ENCODE measurements around the gene MTMR3. TPM values are rescaled to one million over a fixed set of nuclear protein-coding genes. Genes with fewer than 3 reads are reported as not detected.

Gene MTMR3
- total RNA-seq, 1 donor from 2014 or later: 51.7 TPM

DNA sequence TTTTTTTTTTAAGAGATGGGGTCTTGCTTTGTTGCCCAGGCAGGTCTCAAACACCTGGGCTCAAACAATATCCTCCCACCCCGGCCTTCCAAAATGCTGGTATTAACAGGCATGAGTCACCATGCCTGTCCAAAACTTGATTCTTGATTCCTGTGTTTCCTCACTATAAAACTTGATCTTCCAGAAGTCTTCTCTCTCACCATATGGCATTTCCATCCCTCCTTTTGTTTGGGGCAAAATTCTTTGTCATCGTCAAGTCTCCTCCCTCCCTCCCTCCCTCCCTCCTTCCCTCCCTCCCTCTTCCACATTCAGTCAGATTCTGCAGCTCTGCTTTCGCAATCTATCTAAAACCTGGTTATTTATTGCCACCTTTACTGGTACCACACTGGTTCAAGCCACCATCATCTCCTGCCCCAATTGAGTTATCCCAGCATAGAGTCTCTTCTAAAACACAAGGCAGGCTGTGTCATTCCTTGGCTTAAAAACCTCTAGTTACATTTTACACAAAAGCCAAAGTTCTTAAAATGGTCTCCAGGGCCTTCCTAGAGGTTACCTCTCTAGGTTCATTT is 132.3 kb downstream of the MTMR3 start:
- TF ChIP-seq, protein P1, sequence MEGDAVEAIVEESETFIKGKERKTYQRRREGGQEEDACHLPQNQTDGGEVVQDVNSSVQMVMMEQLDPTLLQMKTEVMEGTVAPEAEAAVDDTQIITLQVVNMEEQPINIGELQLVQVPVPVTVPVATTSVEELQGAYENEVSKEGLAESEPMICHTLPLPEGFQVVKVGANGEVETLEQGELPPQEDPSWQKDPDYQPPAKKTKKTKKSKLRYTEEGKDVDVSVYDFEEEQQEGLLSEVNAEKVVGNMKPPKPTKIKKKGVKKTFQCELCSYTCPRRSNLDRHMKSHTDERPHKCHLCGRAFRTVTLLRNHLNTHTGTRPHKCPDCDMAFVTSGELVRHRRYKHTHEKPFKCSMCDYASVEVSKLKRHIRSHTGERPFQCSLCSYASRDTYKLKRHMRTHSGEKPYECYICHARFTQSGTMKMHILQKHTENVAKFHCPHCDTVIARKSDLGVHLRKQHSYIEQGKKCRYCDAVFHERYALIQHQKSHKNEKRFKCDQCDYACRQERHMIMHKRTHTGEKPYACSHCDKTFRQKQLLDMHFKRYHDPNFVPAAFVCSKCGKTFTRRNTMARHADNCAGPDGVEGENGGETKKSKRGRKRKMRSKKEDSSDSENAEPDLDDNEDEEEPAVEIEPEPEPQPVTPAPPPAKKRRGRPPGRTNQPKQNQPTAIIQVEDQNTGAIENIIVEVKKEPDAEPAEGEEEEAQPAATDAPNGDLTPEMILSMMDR (IDR thresholded peaks at IDR 0.05; ENCODE audit: partially characterized antibody, unreplicated experiment): no peak
- Mint-ChIP-seq H3K36me3 (ENCODE audit: unreplicated experiment) (no peaks in the 10 kb centered on the region), H3K27ac (ENCODE audit: unreplicated experiment) (no peak overlapping the region), H3K4me3 (ENCODE audit: unreplicated experiment) (no peak overlapping the region), H3K27me3 (ENCODE audit: unreplicated experiment) (peaks cover 7% of the 10 kb centered on the region), H3K4me1 (ENCODE audit: low read depth, unreplicated experiment) (peaks cover 5% of the 10 kb centered on the region), H3K9me3 (ENCODE audit: unreplicated experiment) (peaks cover 2% of the 10 kb centered on the region)
- no peak for DNase-seq

DNA sequence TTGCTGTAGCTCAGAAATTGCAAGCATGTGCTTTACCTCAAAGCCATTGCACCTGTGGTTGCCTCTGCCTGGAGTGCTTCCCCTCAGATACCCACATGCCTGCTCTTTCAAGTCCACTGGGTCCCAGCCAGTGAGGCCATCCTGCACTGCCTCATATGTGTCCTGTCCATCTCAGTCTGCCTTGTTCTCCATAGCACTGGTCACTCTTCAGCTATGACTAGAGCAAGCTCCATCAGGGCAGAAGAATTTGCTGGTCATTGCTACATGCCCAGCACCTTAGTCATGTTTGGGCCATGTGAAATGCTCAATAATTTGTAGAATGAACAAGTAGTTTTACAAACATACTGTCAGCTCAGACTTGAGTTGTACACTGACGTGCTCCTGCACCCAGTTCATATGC is 132.9 kb downstream of the MTMR3 start:
- TF ChIP-seq, protein P1 (IDR thresholded peaks at IDR 0.05; ENCODE audit: partially characterized antibody, unreplicated experiment): no peak
- H3K36me3 Mint-ChIP-seq (ENCODE audit: unreplicated experiment): no peaks in the 10 kb centered on the region
- no peak overlapping the region for H3K4me3 Mint-ChIP-seq (ENCODE audit: unreplicated experiment)
- peaks cover 3% of the 10 kb centered on the region for H3K4me1 Mint-ChIP-seq (ENCODE audit: low read depth, unreplicated experiment)
- H3K27me3 Mint-ChIP-seq (ENCODE audit: unreplicated experiment): peaks cover 7% of the 10 kb centered on the region
- H3K27ac Mint-ChIP-seq (ENCODE audit: unreplicated experiment): no peak overlapping the region
- no peak for DNase-seq
- peaks cover 2% of the 10 kb centered on the region for H3K9me3 Mint-ChIP-seq (ENCODE audit: unreplicated experiment)

DNA sequence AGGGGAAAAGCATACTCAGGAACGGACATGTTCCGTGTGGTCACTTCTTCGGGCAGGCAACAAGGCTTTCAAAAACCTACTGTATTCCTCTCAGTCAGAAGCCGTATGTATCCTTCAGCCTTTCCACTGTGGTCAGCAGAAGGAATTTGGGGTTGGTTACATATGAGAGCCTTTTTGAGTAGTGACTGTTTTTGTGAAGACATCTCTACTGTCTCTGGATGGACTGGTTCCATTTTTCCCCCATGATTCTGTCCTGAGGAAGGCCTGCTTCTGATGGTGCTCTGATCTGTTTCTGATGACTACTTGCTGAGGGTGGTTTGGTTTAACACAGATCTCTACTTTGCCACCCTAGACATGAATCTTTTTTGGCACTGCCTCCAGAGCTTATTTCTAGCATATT is 133.6 kb downstream of the MTMR3 start:
- no peak for DNase-seq
- TF ChIP-seq, protein P1 (IDR thresholded peaks at IDR 0.05; ENCODE audit: partially characterized antibody, unreplicated experiment): no peak
- Mint-ChIP-seq H3K4me1 (ENCODE audit: low read depth, unreplicated experiment) (no peaks in the 10 kb centered on the region), H3K36me3 (ENCODE audit: unreplicated experiment) (no peaks in the 10 kb centered on the region), H3K4me3 (ENCODE audit: unreplicated experiment) (no peak overlapping the region), H3K27me3 (ENCODE audit: unreplicated experiment) (peaks cover 7% of the 10 kb centered on the region), H3K27ac (ENCODE audit: unreplicated experiment) (no peak overlapping the region), H3K9me3 (ENCODE audit: unreplicated experiment) (peaks cover 2% of the 10 kb centered on the region)

DNA sequence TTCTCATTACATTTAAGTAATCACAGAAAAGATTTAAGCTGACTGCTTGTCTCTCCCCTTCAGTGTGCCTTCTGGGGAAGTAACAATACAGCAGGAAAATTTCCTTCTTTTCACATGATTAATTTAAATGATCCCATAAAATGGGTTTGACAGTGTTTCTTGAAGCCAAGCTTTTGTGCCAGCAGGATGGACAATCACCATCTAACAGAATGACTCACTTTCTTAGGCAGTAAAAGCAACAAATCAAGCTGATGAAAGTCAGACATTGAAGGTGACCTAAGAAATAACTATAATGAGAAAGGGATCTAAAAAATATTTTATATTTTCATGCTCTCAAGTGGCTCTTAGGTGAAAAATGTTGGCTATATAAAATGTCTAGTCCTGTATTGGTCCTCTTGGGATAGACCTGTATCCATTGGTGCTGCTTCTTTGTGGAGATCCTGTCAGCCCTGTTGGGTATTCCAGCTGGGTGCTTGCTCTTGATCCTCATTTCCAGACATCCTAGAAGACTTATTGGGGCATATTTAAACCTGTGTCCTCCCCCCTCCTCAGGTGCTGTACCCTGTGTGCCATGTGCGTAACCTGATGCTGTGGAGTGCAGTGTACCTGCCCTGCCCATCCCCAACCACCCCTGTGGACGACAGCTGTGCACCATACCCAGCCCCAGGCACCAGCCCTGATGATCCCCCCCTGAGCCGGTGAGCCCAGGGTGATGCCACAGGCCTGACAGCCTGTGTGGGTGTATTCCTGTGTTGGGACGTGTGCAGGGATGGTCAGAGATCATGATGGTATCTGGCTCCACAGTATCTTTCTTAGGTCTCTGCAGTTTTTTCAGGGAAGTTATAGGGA is 134.6 kb downstream of the MTMR3 start:
- H3K27me3 Mint-ChIP-seq (ENCODE audit: unreplicated experiment): peaks cover 7% of the 10 kb centered on the region
- no peak for DNase-seq
- TF ChIP-seq, protein P1 (IDR thresholded peaks at IDR 0.05; ENCODE audit: partially characterized antibody, unreplicated experiment): no peak
- H3K27ac Mint-ChIP-seq (ENCODE audit: unreplicated experiment): no peak overlapping the region
- H3K36me3 Mint-ChIP-seq (ENCODE audit: unreplicated experiment): no peaks in the 10 kb centered on the region
- no peaks in the 10 kb centered on the region for H3K4me1 Mint-ChIP-seq (ENCODE audit: low read depth, unreplicated experiment)
- peaks cover 2% of the 10 kb centered on the region for H3K9me3 Mint-ChIP-seq (ENCODE audit: unreplicated experiment)
- H3K4me3 Mint-ChIP-seq (ENCODE audit: unreplicated experiment): no peak overlapping the region

DNA sequence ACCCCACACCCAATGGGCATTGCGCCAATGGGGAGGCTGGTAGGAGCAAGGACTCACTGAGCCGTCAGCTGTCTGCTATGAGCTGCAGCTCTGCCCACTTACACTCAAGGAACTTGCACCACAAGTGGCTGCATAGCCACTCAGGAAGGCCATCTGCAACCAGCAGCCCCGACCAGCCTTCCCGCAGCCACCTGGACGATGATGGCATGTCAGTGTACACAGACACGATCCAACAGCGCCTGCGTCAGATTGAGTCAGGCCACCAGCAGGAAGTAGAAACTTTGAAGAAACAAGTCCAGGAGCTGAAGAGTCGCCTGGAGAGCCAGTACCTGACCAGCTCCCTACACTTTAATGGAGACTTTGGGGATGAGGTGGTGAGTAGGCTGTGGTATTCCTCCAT is 137.5 kb downstream of the MTMR3 start:
- Mint-ChIP-seq H3K4me3 (ENCODE audit: unreplicated experiment) (no peak overlapping the region), H3K27ac (ENCODE audit: unreplicated experiment) (no peak overlapping the region), H3K36me3 (ENCODE audit: unreplicated experiment) (peaks cover 5% of the 10 kb centered on the region), H3K9me3 (ENCODE audit: unreplicated experiment) (no peaks in the 10 kb centered on the region), H3K27me3 (ENCODE audit: unreplicated experiment) (peaks cover 7% of the 10 kb centered on the region), H3K4me1 (ENCODE audit: low read depth, unreplicated experiment) (no peaks in the 10 kb centered on the region)
- TF ChIP-seq, protein P1 (IDR thresholded peaks at IDR 0.05; ENCODE audit: partially characterized antibody, unreplicated experiment): no peak
- DNase-seq: no peak
